A549 treated with AZD9567 at 1 μM for 4 hours (cell line): ENCODE measurements around the gene TIMM9. TPM values are rescaled to one million over a fixed set of nuclear protein-coding genes. Genes with fewer than 3 reads are reported as not detected.

Experiments used
- total RNA-seq: library from RNA; stranded (reverse); fragments of 200-300 nt; extraction: Qiagen RNA extraction; gene quantifications from 5 replicates; pipeline ENCODE4 v1.2.3, GENCODE V29; 2022; ENCODE audit not compliant: insufficient read depth

The TIMM9 gene, protein sequence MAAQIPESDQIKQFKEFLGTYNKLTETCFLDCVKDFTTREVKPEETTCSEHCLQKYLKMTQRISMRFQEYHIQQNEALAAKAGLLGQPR
- total RNA-seq, result 50.4 to 73.6 TPM (median 69.6 TPM) in 5 replicates

DNA sequence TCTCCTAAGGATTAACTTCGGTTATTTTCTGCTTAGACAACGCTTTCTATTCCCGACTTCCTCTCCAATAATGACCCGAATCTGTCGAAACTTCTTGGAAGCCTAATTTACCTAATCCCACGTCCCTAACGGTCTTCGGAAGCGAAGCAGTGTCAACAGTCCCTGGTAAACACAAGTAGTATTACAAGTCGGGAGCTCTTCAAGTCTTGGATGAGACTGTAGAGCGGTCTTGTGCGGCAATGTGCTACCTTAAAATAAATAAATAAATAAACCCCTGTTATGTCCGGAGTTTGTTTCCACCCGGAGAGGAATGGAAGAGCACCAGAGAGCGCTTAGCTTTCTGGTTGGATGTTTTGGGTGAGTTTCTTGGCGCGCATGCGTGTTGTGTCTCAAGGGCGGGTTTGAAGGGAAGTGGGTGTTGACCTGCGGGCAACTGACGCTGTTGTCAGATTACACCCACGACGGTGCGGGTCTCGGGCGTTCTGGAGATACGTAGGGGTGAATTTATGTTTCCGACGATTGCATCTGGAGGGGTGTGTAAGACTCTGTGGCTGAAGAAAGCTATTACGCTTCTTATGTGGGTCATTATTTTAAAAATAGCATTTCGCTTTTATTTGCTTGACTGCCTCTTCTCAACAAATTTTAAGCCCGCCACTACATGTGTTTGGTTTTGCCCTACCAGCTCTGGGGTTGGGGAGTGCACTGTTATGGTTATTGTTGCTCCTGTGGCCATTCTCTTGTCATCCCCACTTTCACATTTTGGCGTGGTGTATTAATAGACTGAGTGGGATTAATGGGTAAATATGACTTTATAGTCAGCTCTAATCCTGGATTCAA lies at the start of gene TIMM9, which contains the start of gene KIAA0586:
TIMM9 (minus strand) TSS at position 251 of the 837 bp plus-strand sequence. CDS start 15,586 bp downstream, outside the sequence.
KIAA0586 (plus strand) TSS at position 439 of the 837 bp plus-strand sequence. CDS start 546 bp downstream, outside the sequence.

DNA sequence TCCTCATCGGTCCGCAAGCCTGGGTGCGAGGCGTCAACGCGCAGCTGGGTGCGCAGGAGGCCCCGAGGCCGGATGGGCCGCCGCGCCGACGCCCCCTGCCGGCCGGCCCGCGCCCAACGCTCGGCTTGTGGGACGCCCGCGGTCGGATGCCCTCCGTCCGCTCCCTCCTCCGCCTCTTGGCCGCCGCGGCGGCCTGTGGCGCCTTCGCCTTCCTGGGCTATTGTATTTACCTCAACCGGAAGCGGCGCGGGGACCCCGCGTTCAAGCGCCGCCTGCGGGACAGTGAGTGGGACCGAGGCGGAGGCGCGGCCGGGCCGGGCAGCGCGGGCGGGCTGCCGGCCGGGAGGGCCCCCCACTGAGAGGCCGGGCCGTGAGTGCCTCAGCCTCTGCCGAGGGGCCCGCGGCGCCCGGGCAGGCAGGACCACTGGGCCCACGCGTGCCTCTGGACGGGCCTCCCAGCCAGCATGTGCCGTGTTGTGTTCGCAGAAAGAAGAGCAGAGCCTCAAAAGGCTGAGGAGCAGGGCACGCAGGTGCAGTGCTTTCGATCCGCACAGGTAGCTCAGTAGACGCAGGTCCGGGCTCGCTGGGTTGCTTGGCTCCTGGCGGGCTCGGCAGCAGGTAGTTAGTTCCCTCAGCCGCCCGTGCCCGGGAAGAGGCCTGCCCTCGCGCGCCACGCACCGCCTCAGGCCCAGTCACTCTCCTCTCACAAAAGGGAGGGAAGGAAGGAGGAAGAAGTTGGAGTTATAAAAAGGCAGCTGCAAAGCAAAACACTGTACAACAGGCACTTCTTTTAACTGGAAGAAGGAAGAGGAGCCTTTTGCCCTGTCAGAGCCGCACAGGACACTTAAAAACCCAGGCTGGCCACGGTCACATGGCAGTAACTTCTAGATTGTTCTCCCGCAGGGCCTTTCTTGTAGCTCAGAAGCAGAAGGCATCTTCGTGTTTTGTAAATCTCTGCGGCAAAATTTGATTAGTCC lies 31.2 kb downstream of the TIMM9 start, which contains the start of gene TOMM20L:
TOMM20L (plus strand) TSS at position 119 of the 977 bp plus-strand sequence; CDS start at position 147, 28 bp downstream.

Other genes with a start within 250 kb of the TIMM9 start
- gene ACTR10, start 227.4 kb downstream of the TIMM9 start, total RNA-seq, result 48.2 to 78.7 TPM (median 51.7 TPM) in 5 replicates
- 181 to 270 TPM (median 189 TPM) in 5 replicates for gene PSMA3, start 182.7 kb downstream of the TIMM9 start, total RNA-seq
- gene ARID4A, start 129.0 kb downstream of the TIMM9 start, total RNA-seq, result 3.7 to 6.0 TPM (median 5.5 TPM) in 5 replicates
- gene TOMM20L, start 31.6 kb downstream of the TIMM9 start, total RNA-seq, result not detected in 5 replicates
- gene KIAA0586, start 188 bp upstream of the TIMM9 start, total RNA-seq, result 7.7 to 21.5 TPM (median 8.2 TPM) in 5 replicates
- 0.36 to 0.63 TPM (median 0.50 TPM) in 4 of 5 replicates, not detected in the other for gene DACT1, start 210.4 kb upstream of the TIMM9 start, total RNA-seq